NCI-H1436 (cell line): ENCODE data around the gene OR5AC2.

Experiments
- DNase-seq: peaks from one replicate; lab custom pipeline; 2025; lab: John Stamatoyannopoulos, UW

The OR5AC2 gene, protein sequence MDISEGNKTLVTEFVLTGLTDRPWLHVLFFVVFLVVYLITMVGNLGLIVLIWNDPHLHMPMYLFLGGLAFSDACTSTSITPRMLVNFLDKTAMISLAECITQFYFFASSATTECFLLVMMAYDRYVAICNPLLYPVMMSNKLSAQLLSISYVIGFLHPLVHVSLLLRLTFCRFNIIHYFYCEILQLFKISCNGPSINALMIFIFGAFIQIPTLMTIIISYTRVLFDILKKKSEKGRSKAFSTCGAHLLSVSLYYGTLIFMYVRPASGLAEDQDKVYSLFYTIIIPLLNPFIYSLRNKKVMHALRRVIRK

DNA sequence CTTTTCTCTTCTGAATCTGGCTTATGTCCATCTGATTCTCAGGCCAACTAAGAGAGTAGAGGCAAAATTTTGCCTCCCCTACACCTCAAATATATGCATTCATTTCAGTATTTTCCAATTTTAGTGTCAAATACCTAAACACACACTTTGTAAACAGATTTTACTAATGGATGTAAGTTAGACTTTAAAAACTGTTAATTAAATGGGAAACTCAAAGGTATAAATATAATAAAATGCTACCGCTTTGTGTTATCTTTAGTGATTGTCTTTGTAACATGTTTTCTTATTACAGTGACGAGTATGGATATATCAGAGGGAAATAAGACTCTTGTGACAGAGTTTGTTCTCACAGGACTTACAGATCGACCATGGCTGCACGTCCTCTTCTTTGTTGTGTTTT is at the start of gene OR5AC2:
OR5AC2 (plus strand) TSS at position 301 of the 400 bp plus-strand sequence; CDS start at position 301, 0 bp downstream.
- no peak for DNase-seq

DNA sequence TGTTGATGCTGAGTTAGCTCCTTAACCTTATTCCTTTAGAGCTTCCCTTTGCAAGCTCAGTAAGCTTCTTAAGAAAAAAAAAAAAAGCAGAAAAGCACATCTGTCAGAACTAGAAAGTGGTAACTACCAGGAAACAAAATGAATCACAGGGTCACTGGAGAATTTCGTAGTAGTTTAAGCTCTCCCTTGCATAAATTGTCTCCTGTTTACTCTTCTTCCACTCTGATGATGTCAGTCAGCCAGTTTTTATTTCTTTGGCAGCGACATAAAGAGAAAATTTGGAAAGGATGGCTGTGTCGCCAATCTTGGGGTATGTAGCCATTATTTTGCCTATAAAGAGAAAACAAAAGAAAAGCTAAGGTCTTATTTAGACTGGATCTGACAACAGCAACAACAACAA is 48.7 kb upstream of the OR5AC2 start:
- DNase-seq, result no peak

DNA sequence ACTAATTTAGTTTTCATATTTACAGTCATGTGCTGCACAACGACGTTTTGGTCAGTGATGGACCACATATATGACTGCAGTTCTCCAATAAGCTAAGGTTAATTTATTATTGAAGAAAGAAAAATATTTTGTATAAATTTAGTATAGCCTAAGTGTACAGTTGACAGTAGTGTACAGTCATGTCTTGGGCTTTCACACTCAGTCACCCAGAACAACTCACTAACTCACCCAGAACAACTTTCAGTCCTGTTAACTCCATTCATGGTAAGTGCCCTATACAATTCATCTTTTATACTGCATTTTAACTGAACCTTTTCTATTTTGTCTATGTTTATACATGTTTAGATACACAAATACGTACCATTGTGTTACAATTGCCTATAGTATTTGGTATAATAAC is 48.1 kb upstream of the OR5AC2 start:
- no peak for DNase-seq

DNA sequence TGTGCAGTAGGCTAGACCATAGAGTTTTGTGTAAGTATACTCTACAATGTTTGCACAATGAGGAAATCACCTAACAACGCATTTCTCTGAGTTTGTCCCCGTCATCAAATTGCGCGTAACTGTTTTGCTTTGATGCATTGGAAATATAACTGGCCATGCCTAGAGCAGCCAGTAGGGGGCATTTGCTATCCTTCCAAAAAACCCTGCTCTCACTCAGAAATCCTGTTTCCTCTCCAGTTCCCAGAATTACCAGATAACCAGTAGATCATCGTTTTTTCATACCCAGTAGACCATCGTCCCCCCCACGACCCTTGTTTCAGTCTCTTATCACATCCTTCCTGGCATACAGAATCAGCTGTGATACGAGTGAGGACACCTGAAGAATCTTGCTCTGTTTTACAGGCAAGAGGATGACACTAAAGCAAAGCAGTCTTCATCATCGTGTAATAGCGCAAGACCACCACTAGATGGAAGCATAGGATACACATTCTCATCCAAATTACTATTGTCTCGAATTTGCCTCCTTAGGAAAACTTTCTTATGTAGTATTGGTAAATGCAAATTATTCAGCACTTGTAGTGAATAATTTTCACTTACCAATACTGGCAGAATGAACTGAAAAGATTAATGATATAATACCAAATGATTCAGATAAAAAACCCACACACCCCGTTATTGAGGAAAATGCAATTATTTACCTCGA is 47.5 kb upstream of the OR5AC2 start:
- peak; percentile 64 for DNase-seq

DNA sequence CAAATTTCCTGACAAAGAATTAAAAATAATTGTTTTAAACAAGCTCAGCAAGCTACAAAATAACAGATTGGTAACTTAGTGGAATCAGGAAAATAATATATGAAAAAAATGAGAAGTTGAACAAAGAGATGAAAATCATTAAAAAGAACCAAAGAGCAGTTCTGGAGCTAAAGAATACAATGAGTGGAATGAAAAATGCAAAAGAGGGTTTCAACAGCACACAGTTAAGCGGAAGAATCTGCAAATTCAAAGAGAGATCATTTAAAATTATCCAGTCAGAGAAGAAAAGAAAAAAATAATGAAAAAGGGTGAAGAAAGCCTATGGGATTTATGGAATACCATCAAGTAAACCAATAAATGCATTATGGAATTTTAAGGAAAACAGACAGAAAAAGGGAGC is 45.6 kb upstream of the OR5AC2 start:
- no peak for DNase-seq

DNA sequence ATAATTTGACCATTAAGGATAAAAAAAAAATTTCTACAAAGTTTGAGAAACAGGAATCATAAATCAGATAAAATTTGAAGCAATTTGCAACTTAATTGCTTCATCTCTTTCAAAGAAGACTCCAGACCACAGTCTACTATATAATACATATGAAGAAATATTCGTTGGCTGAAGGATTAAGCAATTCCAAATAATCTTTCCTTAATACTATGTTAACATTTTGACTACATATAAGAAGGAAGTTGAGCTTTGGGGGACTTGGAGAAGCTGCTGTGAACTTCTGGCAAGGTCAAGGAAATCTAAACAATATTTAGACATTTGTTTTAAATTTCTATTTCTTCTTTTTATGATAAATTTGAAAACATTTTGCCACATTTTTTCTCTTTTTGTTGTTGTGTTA is 38.4 kb upstream of the OR5AC2 start:
- no peak for DNase-seq

DNA sequence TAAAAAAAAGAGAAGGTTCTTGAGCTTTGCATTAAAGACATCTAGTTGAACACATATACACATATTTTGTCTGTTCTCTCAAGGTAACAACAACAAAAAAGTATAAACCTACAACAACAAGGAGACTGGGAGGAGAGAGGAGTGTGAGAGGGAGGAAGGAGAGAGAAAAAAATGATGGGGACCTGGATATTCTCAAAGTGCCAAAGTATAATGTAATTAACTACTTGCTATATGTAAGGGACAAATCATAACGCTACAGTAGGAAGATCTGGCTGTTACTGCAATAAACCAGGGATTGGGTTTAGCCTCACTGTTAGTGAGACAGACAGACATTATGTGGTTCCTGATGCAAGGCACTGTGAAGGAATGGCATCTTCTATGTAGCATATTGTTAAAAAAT is 37.7 kb upstream of the OR5AC2 start:
- no peak for DNase-seq

DNA sequence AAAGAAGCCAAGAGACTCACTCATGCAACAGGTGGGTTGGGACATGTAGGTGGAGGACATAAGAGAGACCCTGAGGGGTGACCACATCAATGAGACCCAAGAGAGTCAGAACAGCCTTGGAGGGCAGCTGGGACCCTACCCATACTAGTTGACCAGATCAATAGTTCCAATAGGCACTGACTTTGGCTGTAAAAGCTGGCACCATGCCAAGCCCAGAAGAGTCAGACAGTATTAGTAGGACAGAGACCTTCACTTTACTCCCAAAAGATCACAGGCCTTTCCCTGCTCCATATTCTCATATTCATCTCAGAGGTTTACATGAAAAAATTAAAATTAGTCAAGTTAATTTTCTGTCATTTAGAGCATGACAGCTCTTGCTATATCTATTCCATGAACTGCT is 30.9 kb upstream of the OR5AC2 start:
- DNase-seq, result no peak

DNA sequence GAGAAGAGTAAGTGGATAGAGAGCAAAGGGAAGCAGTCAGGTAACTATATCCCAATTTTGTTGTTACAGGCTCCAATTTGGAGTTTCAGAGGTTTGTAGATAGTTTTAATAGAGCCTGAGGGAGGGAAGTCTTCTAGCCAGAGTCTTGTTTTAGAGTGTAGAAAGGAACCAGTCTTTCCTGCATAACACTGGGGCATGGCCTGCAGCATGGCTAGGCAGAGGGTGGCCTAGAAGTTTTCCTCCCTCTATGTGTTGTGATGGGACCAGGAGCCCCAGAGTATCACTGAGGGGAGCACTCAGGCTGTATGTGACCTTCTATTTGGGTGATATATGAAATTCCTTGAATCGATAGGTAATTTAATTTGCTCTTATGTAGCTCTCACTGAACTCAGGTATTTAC is 29.3 kb upstream of the OR5AC2 start:
- no peak for DNase-seq

DNA sequence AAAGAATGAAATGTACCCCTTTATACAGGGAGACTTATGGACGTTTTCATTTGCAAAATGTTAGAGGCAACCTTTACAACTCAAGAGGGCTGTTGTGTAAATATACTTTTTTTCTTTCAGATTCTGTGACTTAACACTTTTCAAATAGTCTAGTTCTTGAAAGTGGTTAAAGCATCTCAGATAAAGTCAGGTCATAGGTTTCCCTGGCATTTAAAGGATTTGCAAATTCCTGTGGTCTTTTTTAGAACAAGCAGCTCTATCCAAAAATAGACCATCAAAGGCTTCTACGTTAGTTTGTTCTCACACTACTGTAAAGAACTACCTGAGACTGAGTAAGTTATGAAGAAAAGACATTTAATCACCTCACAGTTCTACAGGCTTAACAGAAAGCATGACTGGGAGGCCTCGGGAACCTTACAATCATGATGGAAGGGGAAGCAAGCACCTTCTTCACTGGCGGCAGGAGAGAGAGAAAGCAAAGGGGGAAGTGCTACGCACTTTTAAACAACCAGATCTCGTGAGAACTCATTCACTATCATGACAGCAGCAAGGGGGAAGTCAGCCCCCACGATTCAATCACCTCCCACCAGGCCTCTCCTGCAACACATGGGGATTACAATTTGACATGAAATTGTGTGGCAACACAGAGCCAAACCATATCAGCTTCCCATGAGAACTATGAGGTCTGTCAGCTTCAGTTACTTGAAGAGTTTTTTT is 28.6 kb upstream of the OR5AC2 start:
- no peak for DNase-seq

DNA sequence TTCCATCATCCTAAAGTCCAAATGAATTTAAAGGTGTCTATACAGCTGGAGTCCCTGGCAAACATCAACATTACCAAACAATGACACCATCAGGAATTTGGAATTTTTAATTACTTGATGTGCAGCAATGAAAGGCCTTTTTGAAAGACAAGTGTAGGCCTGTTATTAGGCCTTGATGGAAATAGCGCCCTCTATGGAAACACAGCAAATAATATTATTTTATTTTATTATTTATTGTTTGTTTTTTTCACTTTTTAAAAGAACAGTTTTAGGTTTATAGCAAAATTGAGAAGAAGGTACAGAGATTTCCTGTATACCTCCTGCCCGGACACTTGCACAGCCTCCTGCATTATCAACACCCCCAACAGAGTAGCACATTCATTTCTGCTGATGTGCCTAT is 18.1 kb upstream of the OR5AC2 start:
- DNase-seq, result no peak

DNA sequence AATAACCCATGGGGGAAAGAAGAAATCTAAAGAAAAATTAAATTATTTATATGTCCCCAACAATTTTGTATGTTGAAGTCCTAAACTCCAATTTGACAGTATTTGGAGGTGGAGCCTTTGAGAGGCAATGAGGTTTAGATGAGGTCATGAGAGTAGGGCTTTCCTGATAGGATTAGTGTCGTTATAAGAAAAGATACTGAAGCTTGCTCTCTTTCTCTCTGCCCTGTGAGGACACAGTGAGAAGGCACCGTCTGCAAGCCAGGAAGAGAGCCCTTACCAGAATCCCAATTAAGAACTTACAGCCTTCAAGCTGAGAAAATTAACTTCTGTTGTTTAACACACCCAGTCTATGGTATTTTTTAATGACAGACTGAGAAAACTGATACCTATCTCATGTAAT is 16.1 kb upstream of the OR5AC2 start:
- DNase-seq, result no peak

DNA sequence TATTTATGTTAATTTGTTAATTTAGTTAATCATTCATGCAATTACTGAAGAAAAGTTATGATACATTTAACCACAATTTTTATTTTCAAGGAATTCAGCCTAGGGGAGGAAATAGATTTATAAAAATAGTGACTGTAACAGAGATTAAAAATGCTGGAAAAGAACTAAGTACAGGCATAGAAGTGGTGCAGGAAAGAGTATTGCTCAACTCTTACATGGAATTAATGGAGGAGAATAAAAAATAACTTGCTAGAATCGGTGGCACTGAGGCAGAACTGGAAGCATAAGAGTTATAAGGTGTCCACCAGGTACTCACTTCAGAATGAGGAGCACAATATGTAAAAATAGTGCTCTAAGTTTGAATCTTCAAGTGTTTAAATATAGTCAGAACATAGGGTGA is 13.5 kb upstream of the OR5AC2 start:
- no peak for DNase-seq

DNA sequence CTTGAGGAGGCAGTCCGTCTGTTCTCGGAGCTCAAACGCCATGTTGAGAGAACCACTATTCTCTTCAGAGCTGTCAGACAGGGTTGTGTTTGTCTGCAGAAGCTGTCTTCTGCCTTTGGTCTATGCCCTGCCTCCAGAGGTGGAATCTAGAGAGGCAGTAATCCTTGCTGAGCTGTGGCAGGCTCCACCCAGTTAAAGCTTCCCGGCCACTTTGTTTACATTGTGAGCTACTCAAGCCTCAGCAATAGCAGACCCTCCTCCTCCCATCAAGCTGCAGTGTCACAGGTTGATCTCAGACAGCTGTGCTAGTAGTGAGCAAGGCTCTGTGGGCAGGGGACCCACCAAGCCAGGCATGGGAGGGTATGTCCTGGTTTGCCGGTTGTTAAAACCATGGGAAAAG is 8.9 kb downstream of the OR5AC2 start:
- no peak for DNase-seq

DNA sequence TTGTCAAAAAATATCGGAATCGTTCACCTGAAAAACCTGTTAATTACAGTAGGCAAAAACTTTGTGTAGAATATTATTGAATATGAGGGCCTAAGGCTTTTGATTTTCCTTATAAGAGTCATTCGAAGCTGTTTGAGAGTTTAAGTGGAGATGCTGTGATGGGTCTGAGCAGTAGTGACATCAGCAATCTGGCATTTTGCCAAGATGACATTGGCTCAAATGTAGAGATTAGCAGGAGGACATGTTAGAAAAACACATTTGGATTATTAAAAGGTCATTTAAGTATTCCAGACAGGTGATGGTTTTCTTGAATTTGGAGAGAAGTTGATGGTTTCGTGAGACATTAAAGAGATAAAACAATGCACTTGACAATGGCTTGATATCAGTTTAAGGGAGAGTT is 12.9 kb downstream of the OR5AC2 start:
- DNase-seq, result no peak

DNA sequence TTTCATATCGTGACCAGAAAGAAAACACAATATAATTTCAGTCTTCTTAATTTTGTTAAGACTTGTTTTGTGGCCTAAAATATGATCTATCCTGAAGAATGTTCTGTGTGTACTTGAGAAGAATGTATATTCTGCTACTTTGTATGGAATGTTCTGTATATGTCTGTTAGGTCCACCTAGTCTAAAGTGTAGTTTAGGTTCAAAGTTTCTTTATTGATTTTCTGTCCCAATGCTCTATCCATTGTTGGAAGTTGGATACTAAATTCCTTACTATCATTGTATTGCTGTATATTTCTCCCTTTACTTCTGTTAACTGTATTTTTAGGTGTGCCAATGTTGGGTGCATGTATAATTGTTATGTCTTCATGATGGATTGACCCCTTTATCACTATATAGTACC is 21.2 kb downstream of the OR5AC2 start:
- DNase-seq, result no peak

DNA sequence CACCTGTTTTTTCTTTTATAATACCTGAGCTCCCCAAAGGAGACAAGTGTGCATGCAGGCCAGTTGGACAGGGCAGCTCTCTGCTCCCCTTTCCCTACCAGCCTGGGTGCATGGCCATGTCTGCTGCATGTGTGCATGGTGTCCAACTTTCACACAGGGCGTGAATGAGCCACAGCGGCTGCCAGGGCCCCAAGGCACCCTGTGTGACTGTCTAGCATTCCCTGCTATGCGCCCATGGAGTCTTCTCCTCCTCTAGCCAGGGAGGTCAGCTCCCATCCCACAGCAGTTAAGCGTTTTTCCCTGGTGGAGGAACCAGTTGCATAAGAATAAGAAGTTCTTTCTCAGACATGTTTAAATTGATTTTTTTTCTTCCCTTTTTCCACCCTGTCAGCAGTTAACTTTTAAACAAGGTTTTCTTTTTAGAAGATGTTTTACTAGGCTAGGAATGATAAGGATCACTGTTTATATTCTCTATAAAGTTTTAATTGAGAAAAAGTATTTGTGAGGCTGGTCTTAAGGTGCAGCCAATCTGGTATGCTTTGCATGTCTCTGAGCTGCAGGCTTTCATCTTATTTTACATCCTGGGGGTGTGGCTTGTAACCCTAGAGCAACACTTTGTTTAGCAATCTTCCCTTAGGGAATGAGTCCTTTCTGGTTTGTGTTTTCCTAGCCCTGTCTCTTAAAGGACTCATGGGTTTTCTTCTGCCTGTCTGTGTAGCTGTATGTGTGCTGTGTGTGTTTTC is 23.0 kb downstream of the OR5AC2 start:
- no peak for DNase-seq

DNA sequence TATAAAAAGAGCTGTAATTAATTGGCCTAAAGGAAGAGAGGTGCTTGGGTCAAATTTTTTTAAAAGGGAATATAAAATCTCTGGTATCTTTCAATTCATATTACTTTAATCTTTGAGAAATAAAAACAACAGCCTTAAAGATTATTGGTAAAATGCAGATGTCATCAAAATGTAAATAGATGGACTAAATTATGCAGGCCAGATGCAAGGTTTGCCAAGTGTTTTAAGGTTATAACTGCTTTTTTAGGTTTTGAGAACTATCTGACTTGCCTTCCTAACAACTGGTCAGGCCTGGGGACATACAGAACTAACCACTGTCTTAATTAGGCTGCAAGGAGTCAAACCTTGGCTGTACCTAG is 23.6 kb downstream of the OR5AC2 start:
- DNase-seq, result no peak

DNA sequence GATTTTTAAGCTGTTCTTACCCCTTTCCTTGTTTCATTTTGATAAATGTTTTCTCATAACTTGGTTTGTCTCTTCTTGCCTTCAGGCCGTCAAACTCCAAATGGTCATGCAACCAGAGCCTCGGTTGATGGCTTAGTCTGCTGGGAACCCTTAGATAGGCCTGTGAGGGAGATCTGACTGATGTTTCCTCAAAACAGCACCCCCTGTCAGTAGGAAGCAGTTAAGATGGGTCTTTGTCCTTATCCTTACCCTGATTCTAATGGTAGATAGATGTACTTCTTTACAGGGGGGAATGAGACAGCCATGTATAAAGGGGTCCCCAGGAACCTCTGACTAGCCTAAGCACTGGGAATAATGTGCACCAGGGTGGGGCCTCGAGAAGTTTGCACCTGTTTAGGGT is 27.3 kb downstream of the OR5AC2 start:
- DNase-seq, result no peak

DNA sequence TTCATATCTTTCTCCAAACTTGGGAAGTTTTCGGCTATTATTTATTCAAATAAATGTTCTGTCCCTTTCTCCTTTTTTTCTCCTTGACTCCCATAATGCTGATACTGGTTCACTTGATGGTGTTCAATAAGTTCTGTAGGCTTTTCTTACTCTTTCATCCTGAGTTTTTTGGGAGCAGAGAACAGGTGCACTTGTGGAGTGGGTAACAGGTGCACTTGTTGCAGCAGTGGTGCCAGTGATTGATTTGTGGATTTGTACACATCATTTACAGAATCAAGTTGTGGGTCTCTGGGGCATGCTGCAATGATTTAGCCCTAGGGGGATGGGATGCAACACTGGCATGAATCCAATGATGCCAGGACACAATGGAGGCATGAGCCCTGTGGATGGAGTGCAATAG is 28.7 kb downstream of the OR5AC2 start:
- DNase-seq, result no peak

DNA sequence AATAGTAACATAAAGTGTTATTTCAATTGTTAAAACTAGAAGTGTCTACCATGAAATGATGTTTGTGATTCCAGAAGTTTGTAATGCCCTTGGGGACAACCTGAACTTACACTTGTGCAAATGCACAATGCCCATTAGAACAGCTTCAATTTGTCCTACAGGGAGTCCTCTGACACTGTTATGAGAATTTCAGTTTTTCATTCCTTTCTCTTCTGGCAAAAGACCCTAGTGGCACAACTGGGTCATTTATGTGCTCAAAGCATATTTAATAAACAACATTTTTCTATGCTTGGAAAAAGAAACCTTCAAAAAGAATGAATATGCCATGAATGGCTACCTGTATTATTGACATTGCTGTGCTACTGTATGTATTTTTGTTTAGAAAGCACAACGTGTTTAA is 43.4 kb downstream of the OR5AC2 start, which contains the start of gene OR5H1:
OR5H1 (plus strand) TSS at position 301 of the 400 bp plus-strand sequence. CDS start 1,977 bp downstream, outside the sequence.
- no peak for DNase-seq

DNA sequence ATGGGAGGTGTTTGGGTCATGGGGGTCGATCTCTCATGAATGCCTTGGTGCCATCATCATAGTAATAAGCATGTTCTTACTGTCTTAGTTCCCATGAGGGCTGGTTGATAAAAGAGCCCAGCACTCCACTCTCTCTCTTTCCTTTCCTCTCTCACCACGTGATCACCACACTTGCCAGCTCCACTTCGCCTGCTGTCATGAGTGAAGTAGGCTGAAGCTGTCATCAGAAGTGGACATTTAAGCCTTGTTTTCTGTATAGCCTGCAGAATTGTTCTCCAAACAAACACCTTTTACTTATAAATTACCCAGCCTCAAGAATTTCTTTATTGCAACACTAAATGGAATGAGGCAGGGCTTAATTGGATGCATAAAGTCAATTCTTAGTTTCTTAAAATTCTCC is 49.7 kb downstream of the OR5AC2 start:
- DNase-seq, result no peak
